HG02678 (cell line): ENCODE data around the gene DOK6.
"Not testable (repeated sequence)": the region's sequence is repeated elsewhere in the genome, so short reads cannot be mapped to it uniquely, and the experiment has no call there.

ENCODE experiments used
- ATAC-seq: cut with Tn5 transposase; IDR thresholded peaks from one replicate; pipeline ENCODE4 v1.9.1; 2021; ENCODE audit warnings: mild to moderate bottlenecking, moderate library complexity; ENCODE audit not compliant: unreplicated experiment

The DOK6 gene

DNA sequence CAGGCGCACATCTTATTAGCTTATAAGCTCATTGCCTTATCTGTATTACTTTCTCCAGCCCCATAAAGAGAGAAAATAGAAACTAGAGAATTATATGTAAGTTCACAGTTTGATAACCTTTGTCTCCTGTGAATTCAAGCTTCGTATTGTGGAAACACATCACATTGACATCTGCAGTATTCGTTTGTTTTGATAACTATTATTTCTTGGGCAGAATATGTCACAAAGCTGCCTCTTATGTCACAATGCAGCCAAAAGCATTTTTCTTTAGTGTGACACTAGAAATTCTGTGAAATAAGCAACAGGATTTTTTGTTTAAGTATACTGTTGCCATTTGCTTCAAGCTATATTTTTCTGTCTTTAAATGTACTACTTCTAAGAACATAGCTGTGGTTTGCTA is 221.5 kb downstream of the DOK6 start:
- no peak for ATAC-seq

DNA sequence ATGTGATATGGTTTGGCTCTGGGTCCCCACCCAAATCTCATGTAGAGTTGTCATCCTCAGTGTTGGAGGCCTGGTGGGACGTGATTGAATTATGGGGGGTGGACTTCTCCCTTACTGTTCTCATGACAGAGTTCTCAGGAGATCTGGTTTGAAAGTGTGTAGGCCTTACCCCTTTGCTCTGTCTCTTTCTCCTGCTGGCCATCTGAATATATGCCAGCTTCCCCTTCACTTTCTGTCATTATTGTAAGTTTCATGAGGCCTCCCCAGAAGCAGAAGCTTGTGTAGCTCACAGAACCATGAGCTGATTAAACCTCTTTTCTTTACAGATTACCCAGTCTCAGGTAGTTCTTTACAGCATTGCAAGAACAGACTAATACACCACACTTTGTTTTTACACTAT is 222.3 kb downstream of the DOK6 start:
- no peak for ATAC-seq

DNA sequence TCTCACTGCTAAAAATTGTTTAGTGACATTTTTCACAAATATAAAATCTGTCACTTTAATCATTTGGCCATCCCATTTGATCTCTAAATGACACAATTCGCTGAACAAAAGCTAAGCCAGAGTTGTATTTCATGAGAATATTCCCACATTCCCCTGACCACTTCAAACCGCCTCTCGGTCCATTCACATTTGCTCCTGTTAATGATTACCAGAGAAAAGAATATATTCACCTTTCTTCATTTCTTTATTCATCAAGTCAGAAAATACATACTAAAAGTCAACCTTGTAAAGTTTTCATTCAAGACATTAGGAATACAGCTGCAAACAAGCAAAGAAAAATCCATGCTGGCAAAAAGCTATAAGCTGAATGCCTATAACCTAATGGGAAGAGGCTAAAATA is 225.5 kb downstream of the DOK6 start:
- no peak for ATAC-seq

DNA sequence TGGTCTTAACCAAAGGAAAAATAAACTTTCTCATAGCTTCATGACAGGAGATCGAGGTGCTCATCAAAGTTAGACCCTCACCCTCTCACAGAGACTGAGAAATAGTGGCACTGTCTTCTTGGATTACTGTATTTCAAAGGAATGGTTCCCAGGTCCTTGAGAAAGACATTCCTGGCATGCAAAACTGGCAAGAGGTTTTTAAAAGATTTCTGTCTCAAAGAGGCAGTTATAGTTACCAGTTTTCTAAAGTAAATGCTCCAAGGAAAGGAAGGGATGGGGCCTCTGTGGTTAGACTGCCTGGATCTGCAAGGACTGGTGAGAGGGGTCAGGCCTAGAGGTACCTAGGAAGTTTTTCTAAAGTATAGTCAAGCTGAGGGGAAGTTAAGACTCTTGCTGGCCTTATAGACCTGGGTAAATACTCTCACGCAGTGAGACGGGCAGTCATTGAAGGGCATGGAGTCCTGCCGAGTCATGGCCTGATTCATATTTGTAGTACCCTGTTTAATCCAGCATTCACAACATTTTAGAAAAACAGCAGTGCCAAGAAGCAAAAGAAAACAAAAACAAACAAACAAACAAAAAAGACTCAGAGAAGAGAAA is 226.1 kb downstream of the DOK6 start:
- ATAC-seq = no peak

DNA sequence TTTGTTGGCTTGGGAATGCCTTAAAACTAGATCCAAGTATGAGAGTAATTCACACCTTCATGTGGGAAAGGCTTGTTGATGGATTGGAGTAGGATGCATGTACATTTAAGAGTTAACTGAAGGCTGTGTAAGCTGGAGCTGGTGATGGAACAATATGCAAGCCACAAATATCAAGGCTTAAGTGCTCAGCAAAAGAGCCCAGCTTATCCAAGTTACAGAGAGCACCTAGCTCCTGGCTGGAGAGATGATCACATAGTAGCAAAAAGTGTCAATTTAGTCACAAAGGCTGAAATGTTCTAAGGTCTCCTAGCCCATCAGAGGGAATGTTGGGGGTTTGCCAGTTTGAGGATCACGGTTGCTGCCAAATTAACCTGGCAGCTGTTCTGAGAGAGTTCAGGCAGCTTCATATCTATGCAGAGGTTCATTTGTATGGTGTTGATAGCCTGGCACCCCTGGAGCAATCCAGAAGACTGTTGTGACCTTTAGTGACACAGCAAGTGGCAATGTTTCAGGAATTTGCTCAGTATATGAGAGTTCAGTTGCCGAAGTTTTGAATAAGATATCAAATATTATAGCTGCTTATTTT is 228.2 kb downstream of the DOK6 start:
- ATAC-seq = no peak

DNA sequence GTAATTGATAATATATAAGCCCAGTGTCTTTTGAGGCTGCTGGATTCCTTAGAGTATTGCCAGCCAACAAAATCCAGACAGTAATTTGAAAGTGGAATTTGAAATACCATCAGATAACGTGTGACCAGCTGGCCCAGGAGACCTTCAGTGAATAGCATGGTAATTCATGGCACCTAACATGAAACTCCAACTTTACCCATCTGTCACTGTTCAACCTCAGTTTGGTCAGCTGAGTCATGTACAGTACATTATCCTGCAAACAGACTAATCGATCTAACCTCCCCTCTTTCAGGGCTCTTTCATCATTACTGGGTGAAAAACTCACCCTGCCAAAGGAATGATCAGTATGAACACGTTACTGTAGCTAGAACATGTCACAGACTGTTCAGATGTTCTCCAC is 230.6 kb downstream of the DOK6 start:
- ATAC-seq = no peak

DNA sequence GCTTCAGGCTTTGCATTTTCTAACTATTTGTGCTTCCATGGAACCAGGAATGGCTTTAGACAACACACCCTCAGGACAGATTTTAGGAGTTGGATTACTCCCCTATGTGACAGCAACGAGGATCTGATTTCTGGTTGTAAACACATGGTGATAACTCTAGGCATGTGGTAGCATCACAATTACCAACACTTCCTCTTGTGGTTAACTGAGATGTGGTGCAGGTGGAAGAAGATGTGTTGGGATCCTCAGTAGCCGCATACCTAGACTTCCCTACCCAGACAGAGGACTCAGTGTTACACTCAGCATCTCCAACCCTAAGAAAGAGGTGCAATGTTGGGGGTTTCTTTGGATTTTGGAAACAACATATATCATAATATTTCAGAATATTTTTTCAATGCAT is 234.8 kb downstream of the DOK6 start:
- ATAC-seq = no peak

DNA sequence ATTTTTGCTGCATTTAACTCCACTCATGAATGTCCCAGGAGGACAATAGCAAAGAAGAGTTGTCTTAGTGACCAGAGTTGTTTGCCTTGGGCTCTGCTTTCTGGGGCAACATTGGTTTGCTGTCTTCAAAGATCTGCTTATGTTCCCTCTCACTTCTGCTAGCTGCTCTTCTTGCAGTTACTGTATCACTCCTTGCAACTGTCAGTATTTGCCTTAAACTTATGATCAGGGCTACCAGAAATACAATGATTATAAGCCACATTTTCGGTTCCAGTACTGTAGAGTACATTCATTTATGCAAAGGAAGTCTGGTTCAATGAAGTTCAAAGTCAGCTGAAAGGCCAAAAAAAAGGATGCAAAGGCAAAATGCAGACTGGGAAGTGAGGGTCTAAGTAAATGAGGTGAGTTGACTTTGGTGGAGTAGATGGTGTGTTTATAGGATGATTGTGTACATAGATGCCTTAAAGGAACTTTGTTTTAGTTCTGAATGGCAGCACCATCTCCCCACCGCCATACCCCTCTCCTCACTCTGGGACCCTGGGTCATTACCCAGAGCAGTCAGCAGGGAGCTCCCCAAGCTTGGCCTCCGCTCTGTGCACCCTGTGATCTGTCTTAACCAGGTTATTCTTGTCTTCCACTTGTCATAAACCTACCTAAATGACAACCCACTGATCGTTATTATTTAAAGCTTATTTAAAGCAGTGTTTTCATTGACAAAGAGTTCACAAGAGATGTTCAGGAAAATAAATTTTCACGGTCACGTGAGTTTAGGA is 236.0 kb downstream of the DOK6 start:
- peak; percentile 66 for ATAC-seq

DNA sequence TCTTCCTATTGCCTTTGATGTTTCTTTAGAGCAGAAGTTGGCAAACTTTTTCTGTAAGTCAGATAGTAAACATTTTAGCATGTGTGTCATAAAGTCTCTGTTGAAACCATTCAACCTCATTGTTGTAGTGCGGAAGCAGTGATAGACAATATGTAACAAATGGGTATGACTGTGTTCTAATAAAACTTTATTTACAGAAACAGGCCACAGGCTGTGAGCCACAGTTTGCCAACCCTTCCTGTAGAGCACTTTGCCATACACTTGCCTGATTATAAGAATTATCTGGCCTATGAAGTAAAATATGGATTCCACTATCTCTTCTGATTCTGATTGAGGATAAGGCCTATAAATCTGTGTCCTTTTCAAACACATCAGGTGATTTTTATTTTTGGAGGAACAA is 237.4 kb downstream of the DOK6 start:
- no peak for ATAC-seq

DNA sequence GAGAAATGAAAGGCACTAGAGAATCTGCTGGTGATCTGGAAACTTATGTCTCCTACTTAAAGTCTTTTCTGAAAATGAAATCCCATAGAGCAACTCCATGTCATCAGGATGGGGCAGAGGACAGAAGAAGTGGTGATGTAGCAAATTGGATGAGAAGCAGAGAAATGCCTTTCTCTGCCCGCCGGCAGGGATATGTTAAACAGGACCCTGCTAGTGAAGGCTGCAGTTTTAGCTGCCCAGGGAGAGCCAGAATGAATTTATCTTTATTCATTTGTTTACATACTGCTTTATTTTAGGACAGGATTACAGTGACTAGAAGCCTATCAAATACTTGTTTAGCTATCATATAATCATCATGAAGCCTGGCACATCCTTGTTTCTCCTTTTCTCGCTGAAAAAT is 247.0 kb downstream of the DOK6 start:
- no peak for ATAC-seq

DNA sequence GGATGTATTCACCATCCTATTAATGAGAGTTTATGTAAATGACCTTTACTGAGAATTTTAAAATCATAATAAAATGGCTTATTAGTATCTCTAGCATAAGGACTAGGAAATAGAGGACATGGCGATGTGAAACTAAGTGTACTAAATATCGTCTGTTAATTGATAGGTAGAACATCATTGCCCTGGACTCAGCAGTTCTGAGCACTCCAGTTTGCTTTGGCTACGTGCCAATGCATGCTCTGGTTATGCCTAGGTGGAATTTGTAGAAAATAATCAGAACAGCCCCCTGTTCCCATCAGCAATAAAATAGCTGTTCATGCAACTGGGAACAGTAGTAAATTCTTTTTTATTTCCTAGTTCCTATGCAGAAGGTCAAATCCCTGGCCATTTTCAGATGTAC is 247.8 kb downstream of the DOK6 start:
- no peak for ATAC-seq

DNA sequence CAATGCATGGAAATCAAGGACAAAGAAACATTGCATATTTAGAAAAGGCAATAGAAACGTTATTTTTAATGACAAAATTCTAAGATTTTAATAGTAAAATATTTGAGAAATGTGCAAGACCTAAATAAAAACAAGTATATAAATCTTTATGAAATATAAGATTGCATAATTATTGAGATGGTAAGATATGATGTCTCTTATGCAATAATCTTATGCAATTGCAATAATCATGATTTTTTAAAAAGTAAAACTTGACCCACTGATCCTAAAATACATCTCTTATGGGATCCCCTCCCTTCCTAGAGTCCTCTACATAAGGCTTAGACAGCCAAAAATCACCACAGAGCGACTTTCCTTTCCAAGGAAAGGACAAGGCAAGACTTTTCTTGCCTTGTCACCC is 249.0 kb downstream of the DOK6 start:
- ATAC-seq = no peak

DNA sequence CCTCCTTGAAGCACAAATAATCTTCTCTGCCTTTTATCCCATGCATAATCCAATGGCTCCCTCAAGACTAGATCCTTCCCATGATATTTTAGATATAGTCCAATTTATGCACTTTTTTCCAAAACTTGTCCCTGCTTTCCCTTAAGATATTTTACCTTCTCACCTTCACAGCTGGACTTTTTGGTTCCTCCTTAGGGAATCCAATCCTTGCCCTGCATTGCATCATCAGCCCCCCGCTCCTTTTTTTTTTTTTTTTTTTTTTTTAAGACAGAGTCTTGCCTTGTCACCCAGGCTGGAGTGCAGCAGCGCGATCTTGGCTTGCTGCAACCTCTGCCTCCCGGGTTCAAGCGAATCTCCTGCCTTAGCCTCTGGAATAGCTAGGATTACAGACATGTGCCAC is 250.6 kb downstream of the DOK6 start:
- ATAC-seq = no peak

DNA sequence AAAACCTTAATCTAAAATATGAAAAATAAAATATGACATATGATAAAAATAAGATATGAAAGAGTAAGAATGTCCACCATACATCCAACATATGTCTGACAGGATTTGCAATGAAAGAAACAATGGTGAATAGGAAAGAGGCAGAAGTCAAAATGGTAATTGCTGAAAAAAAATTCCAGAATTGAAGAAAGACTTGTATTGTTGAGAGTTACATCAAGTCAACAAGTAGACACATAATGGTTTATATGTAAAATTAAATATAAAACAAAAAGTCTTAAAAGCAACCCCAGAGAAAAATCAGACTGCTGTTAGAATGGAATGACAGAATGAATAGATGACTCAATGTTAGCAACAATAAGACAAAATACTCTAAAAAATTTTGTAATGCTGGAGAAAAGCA is 255.1 kb downstream of the DOK6 start:
- no peak for ATAC-seq

DNA sequence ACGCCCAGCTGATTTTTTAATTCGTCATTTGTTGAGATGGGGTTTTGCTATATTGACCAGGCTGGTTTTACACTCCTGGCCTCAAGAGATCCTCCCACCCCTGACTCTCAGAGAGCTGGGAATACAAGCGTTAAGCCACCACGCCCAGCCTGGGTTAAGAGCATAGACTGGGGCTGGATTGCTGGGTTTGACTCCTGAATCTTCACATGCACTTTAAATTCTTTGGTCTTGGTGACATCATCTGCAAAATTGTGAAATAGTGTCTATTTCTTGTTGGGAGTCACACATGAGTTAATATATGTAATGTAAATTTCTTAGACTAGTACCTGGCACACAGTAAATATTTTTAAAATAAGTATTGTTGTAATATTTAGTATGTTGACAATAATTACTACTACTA is 257.4 kb downstream of the DOK6 start:
- no peak for ATAC-seq

DNA sequence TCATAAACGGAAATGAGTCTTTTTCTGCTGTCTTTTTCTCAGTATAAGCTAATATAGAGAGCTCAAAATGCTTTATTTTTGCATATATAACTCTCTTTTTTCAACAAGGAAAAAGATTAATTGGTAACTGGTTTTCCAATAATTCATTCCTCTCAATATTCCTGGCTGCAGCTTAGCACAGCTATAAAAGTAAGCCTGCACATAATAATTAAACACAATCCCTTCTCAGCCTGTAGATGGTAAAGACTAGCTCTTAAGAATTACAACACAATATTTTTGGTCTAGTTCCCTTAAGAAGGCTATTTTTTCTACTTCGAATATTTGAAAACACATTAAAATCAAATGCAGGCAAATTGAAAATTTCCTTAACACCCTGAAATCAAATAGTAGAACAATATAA is 258.0 kb downstream of the DOK6 start:
- no peak for ATAC-seq

DNA sequence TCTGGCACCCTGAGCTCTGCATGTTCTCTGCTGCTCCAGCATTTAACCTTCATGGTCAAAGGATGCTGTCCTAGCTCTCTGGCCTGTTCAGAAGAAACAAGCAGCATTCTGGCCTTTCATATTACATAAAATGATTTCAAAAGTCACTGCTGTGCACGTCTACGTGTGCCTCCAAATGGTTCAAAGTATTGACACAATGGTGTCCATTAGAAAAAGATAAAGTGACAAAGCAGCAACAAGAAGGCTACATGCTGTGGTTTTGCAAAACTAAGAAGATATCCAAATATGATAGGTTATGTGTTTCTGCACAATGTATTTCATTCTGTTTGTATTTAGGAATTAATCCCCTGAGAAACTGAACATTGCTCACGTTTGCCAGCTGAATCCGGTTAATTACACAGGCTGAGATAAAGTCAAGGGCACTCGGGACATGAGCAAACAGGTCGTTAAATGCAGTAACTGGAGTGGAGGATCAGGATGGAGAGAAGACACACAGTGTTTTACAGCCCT is 258.5 kb downstream of the DOK6 start:
- ATAC-seq = no peak

DNA sequence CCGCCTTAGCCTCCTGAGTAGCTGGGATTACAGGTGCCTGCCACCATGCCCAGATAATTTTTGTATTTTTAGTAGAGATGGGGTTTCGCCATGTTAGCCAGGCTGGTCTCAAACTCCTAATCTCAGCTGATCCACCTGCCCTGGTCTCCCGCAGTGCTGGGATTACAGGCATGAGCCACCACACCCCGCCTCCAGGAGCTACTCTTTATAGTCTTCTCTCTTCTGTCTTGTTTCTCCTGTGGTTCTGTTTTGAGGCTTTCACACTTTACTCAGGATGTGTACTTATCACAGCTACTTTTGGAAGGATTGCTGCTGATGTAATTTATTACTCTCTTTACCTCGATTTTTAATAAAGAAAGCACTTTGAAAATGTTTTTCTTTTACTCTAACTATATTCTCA is 261.4 kb downstream of the DOK6 start:
- not testable (repeated sequence) for ATAC-seq

DNA sequence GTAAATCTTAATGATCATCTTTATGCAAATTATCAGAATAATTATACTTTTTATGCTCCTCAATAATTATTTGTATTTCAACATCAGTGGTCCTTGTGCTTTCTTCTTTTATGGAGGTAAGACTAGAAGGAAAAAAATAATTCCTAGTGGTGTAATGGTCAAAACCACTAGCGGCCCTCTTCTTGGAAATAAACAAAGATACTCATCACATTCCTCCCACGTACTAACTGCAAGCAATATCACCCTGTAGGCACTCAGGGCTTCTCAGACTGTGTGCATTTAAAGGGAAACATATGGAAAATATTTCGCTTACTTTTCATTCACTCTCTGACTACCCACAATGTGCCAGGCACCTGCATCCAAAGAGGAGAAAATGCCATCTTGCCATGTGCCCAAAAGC is 263.7 kb downstream of the DOK6 start:
- ATAC-seq = no peak

DNA sequence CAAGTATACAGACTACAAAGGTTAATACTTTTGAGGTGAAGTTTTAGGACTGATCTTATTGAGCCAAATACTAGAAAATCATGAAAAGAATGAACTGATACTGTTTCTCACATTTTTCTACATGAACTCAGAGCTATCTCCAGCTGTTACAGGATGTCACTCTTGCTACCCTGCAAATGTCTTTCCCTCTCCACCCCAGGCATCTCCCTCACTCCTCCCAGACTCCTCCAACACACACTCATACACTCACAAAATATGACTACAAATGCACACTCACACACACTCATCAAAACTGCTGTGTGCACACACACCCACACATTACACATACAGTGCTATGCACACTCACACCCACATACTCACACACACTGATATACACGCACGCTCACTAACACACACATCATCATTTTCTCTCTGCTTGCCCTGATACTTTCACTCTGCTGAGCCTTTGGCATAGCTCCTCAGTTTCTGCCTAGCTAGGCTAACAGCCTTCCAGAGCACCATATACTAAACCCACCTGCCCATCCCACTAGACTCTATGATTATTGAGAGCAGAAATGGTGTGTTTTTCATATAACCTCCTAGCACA is 273.7 kb downstream of the DOK6 start:
- ATAC-seq = no peak

DNA sequence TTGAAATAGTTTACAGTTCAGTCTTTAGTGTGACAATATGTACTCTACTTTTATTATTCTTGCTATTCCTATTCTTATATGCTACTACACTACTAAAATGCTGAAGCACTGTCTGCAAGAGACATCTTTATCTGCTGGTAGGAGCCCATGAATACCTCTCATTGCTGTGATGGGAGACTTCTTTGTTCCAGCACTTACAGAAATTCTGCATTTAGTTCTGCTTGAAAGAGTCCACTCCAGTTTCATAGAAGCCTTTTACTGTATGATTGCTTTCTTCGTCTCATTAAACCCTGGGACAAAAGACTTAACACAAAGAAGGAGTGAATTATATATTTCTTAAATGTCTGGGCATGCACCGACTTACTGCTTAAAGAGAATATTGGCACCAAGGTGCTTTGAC is 274.3 kb downstream of the DOK6 start:
- ATAC-seq = no peak

DNA sequence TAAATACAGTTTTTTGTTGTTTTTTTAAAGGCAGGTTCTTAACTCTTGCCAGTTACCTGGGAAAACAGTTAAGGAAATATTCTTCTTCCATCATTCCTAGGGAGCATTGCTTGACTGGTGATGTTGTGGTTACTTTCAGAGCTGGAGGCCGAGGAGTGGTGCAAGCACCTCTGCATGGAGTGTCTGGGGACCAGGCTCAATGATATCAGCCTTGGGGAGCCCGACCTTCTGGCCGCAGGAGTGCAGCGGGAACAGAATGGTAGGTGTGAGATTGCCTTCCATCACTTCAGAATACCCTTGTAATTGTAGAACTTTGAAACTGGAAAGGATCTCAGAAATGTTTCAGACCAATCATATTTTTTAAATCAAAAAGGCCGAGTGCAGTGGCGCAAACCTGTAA is 276.9 kb downstream of the DOK6 start:
- ATAC-seq = no peak
